ENCODE measurements around the gene ERVK3-1. TPM values are rescaled to one million over a fixed set of nuclear protein-coding genes. Genes with fewer than 3 reads are reported as not detected.
A peak's percentile ranks its signal among the peaks of the same experiment; 100 is the strongest.

Gene ERVK3-1
- total and polyA plus RNA-seq, 2 of the 13 experiments (the other 11 are each of a cell fraction or from before 2014, with no cell fraction given): 28.5 to 38.7 TPM

GRCh38 chr19:58352760-58353671, 47.8 kb downstream of the ERVK3-1 start, which contains the start of gene A1BG (continued):
- TF ChIP-seq, protein P1, sequence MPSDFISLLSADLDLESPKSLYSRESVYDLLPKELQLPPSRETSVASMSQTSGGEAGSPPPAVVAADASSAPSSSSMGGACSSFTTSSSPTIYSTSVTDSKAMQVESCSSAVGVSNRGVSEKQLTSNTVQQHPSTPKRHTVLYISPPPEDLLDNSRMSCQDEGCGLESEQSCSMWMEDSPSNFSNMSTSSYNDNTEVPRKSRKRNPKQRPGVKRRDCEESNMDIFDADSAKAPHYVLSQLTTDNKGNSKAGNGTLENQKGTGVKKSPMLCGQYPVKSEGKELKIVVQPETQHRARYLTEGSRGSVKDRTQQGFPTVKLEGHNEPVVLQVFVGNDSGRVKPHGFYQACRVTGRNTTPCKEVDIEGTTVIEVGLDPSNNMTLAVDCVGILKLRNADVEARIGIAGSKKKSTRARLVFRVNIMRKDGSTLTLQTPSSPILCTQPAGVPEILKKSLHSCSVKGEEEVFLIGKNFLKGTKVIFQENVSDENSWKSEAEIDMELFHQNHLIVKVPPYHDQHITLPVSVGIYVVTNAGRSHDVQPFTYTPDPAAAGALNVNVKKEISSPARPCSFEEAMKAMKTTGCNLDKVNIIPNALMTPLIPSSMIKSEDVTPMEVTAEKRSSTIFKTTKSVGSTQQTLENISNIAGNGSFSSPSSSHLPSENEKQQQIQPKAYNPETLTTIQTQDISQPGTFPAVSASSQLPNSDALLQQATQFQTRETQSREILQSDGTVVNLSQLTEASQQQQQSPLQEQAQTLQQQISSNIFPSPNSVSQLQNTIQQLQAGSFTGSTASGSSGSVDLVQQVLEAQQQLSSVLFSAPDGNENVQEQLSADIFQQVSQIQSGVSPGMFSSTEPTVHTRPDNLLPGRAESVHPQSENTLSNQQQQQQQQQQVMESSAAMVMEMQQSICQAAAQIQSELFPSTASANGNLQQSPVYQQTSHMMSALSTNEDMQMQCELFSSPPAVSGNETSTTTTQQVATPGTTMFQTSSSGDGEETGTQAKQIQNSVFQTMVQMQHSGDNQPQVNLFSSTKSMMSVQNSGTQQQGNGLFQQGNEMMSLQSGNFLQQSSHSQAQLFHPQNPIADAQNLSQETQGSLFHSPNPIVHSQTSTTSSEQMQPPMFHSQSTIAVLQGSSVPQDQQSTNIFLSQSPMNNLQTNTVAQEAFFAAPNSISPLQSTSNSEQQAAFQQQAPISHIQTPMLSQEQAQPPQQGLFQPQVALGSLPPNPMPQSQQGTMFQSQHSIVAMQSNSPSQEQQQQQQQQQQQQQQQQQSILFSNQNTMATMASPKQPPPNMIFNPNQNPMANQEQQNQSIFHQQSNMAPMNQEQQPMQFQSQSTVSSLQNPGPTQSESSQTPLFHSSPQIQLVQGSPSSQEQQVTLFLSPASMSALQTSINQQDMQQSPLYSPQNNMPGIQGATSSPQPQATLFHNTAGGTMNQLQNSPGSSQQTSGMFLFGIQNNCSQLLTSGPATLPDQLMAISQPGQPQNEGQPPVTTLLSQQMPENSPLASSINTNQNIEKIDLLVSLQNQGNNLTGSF (CRISPR knock-in tag; IDR thresholded peaks at IDR 0.05): 0 out of 2 replicates have a peak, but pooled peaks have one; percentile 37
- no peak for TF ChIP-seq MTF2 (CRISPR knock-in tag; IDR thresholded peaks at IDR 0.05; ENCODE audit: borderline replicate concordance)
- TF ChIP-seq FOSL1 (CRISPR knock-in tag; IDR thresholded peaks at IDR 0.05; ENCODE audit: borderline replicate concordance): no peak
- TF ChIP-seq HDAC2 (CRISPR knock-in tag; IDR thresholded peaks at IDR 0.05): peak; percentile 15; the same call in 1 of the 2 replicates
- peak; percentile 96 for TF ChIP-seq SALL1 (CRISPR knock-in tag; IDR thresholded peaks at IDR 0.05)
- no peak for TF ChIP-seq SRF (IDR thresholded peaks at IDR 0.05; ENCODE audit: low read depth, low read length)
- TF ChIP-seq, protein P2, sequence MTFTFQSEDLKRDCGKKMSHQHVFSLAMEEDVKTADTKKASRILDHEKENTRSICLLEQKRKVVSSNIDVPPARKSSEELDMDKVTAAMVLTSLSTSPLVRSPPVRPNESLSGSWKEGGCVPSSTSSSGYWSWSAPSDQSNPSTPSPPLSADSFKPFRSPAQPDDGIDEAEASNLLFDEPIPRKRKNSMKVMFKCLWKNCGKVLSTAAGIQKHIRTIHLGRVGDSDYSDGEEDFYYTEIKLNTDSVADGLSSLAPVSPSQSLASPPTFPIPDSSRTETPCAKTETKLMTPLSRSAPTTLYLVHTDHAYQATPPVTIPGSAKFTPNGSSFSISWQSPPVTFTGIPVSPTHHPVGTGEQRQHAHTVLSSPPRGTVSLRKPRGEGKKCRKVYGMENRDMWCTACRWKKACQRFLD (CRISPR knock-in tag; IDR thresholded peaks at IDR 0.05; ENCODE audit: borderline replicate concordance): no peak
- peak; percentile 79 for TF ChIP-seq KDM6A (CRISPR knock-in tag; IDR thresholded peaks at IDR 0.05; ENCODE audit: low read depth)
- peak; percentile 69 for TF ChIP-seq KDM2A (CRISPR knock-in tag; IDR thresholded peaks at IDR 0.05; ENCODE audit: borderline replicate concordance, low read depth)
- TF ChIP-seq, protein P3, sequence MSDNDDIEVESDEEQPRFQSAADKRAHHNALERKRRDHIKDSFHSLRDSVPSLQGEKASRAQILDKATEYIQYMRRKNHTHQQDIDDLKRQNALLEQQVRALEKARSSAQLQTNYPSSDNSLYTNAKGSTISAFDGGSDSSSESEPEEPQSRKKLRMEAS (IDR thresholded peaks at IDR 0.05): peak; percentile 58
- TF ChIP-seq, protein P4, sequence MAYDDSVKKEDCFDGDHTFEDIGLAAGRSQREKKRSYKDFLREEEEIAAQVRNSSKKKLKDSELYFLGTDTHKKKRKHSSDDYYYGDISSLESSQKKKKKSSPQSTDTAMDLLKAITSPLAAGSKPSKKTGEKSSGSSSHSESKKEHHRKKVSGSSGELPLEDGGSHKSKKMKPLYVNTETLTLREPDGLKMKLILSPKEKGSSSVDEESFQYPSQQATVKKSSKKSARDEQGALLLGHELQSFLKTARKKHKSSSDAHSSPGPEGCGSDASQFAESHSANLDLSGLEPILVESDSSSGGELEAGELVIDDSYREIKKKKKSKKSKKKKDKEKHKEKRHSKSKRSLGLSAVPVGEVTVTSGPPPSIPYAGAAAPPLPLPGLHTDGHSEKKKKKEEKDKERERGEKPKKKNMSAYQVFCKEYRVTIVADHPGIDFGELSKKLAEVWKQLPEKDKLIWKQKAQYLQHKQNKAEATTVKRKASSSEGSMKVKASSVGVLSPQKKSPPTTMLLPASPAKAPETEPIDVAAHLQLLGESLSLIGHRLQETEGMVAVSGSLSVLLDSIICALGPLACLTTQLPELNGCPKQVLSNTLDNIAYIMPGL (CRISPR knock-in tag; IDR thresholded peaks at IDR 0.05; ENCODE audit: borderline replicate concordance in 1 of 2, low read depth in 1 of 2): 0 out of 4 replicates have a peak, but pooled peaks of 1 of the 2 experiments have one; percentile 1
- no peak for TF ChIP-seq JDP2 (CRISPR knock-in tag; IDR thresholded peaks at IDR 0.05; ENCODE audit: borderline replicate concordance)
- TF ChIP-seq ZNF572 (CRISPR knock-in tag; IDR thresholded peaks at IDR 0.05): no peak
- TF ChIP-seq TCF7 (IDR thresholded peaks at IDR 0.05; ENCODE audit: low read depth): peak; percentile 41; the same call in 1 of the 2 replicates
- peak; percentile 60 for TF ChIP-seq ZMYM3 (CRISPR knock-in tag; IDR thresholded peaks at IDR 0.05)
- TF ChIP-seq ZIK1 (CRISPR knock-in tag; IDR thresholded peaks at IDR 0.05; ENCODE audit: borderline replicate concordance, low read depth): no peak
- peak in 1 of 2 experiments; percentile 65; a peak in 1 of 4 replicates for TF ChIP-seq EP300 (IDR thresholded peaks at IDR 0.05; ENCODE audit: low read depth in 2 of 2, low read length in 2 of 2)
- TF ChIP-seq EP300 (CRISPR knock-in tag; IDR thresholded peaks at IDR 0.05; ENCODE audit: borderline replicate concordance): no peak; the same call in 1 of the 2 replicates
- peak; percentile 75 for TF ChIP-seq NCOA2 (CRISPR knock-in tag; IDR thresholded peaks at IDR 0.05)
- no peak for TF ChIP-seq SMARCE1 (IDR thresholded peaks at IDR 0.05; ENCODE audit: borderline replicate concordance)
